GM18873 (cell line): ENCODE results near the gene SLC6A8.
"Not testable (repeated sequence)": the region's sequence is repeated elsewhere in the genome, so short reads cannot be mapped to it uniquely, and the experiment has no call there.

Experiments used
- ATAC-seq: cut with Tn5 transposase; IDR thresholded peaks from one replicate; pipeline ENCODE4 v1.9.1; 2021; ENCODE audit warnings: mild to moderate bottlenecking, moderate library complexity, moderate number of reproducible peaks; ENCODE audit not compliant: unreplicated experiment, low FRiP score

Gene SLC6A8

DNA sequence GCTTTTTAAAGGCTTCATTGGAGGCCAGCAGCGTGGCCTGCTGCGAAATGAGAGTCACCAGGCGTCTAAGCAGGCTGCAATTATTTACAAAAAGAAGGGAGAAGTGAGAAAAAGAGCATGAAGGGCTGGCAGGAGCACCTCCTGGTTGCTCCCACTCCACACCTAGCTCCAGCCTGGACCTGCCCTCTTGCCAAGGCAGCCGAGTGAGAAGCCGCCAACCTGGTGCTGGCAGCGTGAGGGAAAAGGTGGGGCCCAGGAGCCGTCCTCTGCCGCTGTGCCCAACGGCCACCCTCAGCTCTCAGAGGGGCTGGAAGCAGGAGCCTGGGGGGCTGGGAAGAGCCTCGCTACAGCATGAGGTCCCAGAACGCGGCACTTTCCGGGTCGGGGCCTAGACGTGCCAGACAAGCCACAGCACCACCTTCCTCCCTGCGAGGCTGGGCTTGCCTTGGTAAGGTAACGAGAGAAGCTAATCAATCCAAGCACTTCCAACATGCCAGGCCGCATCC is 16.3 kb downstream of the SLC6A8 start:
- no peak for ATAC-seq

GRCh38 chrX:153704631-153705402 is 17.1 kb downstream of the SLC6A8 start:
- ATAC-seq, result not testable (repeated sequence)

GRCh38 chrX:153705403-153706060 is 17.8 kb downstream of the SLC6A8 start:
- ATAC-seq, result not testable (repeated sequence)

DNA sequence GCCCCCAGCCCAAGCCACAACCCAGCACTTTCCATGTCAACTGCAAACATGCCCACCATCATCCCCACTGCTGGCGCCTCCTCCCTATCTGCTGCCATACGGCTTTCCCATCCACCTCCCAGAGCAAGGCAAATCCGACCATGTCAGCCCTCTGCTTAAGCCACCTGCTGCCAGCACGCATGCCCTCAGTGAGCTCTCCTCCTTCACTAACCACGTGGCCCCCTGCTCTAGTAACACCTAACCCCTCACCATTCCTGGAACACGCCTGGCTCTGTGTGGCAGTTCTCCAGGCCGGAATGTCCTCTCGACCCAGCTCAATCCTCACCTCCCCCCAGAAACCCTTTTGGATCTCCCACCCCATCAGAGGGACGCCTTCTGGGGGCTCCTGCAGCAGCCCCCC is 19.1 kb downstream of the SLC6A8 start:
- ATAC-seq, result no peak

DNA sequence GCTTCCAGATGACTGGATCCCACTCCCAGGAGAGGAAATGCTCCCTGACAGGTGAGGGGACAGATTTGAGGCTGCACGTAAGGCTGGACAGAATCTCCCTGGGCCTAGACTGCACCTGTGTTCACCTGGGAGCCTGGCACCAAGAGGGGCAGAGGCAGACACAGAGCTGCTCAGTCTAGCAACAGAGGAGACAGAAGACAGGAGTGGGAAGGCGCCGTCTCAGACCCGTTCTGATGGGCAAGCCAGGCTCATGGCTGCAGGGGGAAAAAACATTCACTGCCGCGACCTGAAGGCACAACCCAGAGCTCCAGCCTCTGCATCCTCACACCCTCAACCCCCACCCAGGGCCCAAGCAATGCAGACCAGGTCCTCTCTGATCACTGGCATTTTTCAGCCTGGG is 19.7 kb downstream of the SLC6A8 start:
- no peak for ATAC-seq

DNA sequence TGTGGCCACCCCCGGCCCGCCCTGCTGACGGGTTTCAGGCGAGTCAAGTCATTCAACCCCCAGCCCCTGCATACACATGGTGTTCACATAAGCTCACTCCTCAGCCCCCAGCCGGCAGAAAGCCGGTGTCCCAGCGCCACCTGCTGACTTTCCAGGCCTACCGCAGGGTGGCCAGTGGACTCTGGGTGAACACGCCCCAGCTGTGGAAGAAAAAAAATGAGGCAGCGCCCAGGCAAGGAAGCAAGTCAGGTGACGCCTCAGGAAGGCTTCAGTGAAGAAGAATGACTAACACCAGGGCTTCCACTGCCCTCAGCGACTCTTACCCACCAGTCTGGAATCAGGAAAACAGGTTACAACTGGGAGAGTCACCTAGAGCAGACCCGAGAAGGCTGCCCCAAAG is 20.7 kb downstream of the SLC6A8 start:
- no peak for ATAC-seq

GRCh38 chrX:153709726-153710674 is 22.3 kb downstream of the SLC6A8 start:
- ATAC-seq, result no peak

- no peak for ATAC-seq
Measured at GRCh38 chrX:153714256-153714655, 26.5 kb downstream of the SLC6A8 start.

DNA sequence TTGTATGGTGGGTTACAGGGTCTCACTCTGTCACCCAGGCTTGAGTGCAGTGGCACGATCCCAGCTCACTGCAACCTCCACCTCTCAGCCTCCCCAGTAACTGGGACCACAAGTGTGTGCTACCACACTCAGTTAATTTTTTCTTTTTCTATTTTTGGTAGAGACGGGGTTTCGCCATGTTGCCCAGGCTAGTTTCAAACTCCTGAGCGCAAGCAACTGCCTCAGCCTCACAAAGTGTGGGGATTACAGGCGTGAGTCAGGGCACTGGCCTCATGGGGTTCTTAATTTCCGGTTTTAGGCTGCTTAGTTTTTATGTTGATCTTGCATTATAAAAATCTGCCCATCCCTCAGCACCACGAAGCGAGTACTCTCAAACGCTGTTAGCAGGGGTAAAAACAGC is 29.7 kb downstream of the SLC6A8 start:
- no peak for ATAC-seq

GRCh38 chrX:153719238-153719637 is 31.5 kb downstream of the SLC6A8 start:
- no peak for ATAC-seq

GRCh38 chrX:153719701-153720100 is 32.0 kb downstream of the SLC6A8 start:
- ATAC-seq, result no peak

DNA sequence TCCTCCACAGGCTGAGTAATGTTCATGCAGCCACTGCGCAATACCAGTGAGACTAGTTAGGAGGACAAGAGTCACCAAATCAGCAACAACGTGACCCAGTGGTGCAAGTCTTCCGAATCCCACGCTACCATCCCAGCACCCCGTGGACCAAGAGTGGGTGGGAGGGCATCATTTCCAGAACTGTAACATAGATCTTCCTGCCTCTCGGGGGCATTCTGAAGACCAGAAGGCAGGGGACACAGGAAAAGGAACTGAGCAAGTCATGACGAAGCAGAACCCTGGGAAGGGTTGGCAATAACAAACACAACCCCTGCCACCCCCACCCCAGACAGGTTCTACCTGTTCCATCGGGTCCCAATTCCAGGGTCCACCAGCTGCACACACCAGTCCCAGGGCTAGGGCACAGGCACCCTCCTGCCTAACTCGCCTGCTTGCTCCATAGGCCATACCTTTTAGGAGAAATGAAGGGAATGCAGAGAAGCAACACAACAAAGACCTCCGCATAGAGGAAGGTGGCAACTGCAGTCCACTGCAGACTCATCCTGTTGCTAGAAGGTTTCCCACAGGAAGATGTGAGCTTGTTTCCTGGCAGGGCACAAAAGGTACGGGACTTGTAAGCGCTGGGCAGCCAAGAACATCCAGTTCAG is 35.1 kb downstream of the SLC6A8 start:
- no peak for ATAC-seq

GRCh38 chrX:153723351-153724251 is 35.9 kb downstream of the SLC6A8 start:
- peak; percentile 29 for ATAC-seq

DNA sequence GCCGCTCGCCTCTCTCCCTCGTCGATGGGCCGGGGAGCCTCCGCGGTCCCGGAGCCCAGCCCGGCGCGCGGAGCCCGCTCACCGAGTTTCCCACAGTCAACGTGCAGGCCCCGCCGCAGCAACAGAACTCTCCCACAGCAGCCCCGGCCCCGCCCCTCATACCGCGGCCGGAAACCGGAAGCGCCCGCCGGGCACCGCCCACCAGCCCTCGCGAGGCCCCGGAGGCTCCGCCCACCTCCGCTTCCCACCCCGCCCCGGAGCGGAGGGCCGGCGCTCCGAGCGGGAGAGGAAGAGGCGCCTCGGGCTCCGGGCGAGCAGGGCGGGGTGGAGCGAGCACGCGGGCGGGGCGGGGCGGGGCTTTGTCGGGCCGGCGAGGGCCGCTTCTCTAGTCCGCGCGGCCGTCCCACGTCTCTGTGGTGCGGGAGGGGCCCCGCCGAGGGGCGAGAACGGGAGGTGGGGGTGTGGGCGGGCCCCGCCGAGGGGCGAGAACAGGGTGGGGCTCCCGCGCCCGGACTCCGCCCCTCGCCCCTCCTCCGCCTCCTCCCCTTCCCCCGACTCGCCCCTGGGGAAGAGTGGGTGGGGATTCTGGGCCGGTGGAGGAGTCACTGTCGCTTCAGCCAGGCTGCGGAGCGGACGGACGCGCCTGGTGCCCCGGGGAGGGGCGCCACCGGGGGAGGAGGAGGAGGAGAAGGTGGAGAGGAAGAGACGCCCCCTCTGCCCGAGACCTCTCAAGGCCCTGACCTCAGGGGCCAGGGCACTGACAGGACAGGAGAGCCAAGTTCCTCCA is 36.7 kb downstream of the SLC6A8 start, which contains the start of the genes ABCD1 and BCAP31:
Gene ABCD1 (plus strand): TSS at position 605 of the 787 bp plus-strand sequence. CDS start 411 bp downstream, outside the sequence.
Gene BCAP31 (minus strand): TSS at position 136 of the 787 bp plus-strand sequence. CDS start 1,143 bp downstream, outside the sequence.
- peak; percentile 40 for ATAC-seq

DNA sequence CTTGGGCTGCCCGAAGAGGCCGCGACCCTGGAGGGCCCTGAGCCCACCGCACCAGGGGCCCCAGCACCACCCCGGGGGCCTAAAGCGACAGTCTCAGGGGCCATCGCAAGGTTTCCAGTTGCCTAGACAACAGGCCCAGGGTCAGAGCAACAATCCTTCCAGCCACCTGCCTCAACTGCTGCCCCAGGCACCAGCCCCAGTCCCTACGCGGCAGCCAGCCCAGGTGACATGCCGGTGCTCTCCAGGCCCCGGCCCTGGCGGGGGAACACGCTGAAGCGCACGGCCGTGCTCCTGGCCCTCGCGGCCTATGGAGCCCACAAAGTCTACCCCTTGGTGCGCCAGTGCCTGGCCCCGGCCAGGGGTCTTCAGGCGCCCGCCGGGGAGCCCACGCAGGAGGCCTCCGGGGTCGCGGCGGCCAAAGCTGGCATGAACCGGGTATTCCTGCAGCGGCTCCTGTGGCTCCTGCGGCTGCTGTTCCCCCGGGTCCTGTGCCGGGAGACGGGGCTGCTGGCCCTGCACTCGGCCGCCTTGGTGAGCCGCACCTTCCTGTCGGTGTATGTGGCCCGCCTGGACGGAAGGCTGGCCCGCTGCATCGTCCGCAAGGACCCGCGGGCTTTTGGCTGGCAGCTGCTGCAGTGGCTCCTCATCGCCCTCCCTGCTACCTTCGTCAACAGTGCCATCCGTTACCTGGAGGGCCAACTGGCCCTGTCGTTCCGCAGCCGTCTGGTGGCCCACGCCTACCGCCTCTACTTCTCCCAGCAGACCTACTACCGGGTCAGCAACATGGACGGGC is 37.5 kb downstream of the SLC6A8 start:
- ATAC-seq, result peak; percentile 5

DNA sequence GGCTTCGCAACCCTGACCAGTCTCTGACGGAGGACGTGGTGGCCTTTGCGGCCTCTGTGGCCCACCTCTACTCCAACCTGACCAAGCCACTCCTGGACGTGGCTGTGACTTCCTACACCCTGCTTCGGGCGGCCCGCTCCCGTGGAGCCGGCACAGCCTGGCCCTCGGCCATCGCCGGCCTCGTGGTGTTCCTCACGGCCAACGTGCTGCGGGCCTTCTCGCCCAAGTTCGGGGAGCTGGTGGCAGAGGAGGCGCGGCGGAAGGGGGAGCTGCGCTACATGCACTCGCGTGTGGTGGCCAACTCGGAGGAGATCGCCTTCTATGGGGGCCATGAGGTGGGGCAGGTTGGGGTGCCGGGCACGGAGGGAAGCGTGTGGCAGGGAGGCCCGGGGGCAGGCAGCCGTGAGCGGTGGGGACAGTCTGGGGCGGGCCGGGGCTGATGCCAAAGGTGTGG is 38.1 kb downstream of the SLC6A8 start:
- ATAC-seq, result no peak
